Breast epithelium (tissue), 4 donors: ENCODE measurements around the gene PRR7. TPM values are rescaled to one million over a fixed set of nuclear protein-coding genes. Genes with fewer than 3 reads are reported as not detected.

Source experiments
- DNase-seq, 2 donors: peaks; one replicate each; pipeline ENCODE4 v3.0.0-alpha.2; 2019; ENCODE audit warnings: low spot score in 2 of 2
- H3K27ac ChIP-seq, 2 donors: fragments of 200-600 bp; sonication (generic) in 1 of 2; one replicate each; pipeline ENCODE4 v1.5.1; 2016 to 2019; ENCODE audit warnings: mild to moderate bottlenecking in 1 of 2
- H3K27me3 ChIP-seq, 2 donors: fragments of 200-600 bp; sonication (generic) in 1 of 2; one replicate each; pipeline versions ENCODE4 v1.5.1 to v1.6.0; 2017 to 2019; ENCODE audit warnings: control low read depth in 1 of 2, mild to moderate bottlenecking in 1 of 2
- H3K36me3 ChIP-seq: fragments of 200-600 bp; one replicate; pipeline ENCODE4 v1.5.1; 2019
- H3K4me1 ChIP-seq, 2 donors: fragments of 200-600 bp; sonication (generic); one replicate each; pipeline ENCODE4 v1.5.1; 2016 to 2019; ENCODE audit warnings: control low read depth in 1 of 2
- H3K4me3 ChIP-seq, 3 donors: fragments of 200-600 bp; sonication (generic); 1 replicate in 2 of 3; 2 replicates in 1 of 3; pipeline ENCODE4 v1.5.1; 2016 to 2019; ENCODE audit warnings: mild to moderate bottlenecking in 3 of 3, moderate library complexity in 2 of 3
- H3K9me3 ChIP-seq, 2 donors: fragments of 200-600 bp; sonication (generic) in 1 of 2; one replicate each; pipeline ENCODE4 v1.5.1; 2016 to 2019; ENCODE audit warnings: control low read depth in 1 of 2
- CTCF ChIP-seq, 3 donors: fragments of 450-650 bp; IDR thresholded peaks; one replicate each; pipeline ENCODE4 v1.5.1; 2016 to 2017; ENCODE audit warnings: antibody characterized with exemption in 3 of 3, mild to moderate bottlenecking in 3 of 3, moderate library complexity in 3 of 3
- POLR2A ChIP-seq: fragments of 450-650 bp; IDR thresholded peaks from one replicate; pipeline ENCODE4 v1.6.1; 2016; ENCODE audit warnings: antibody characterized with exemption, mild to moderate bottlenecking, moderate library complexity
- POLR2AphosphoS5 ChIP-seq, 3 donors: sonication (generic); formaldehyde crosslinking; IDR thresholded peaks; one replicate each; pipeline ENCODE4 v1.6.1; 2017; ENCODE audit warnings: antibody characterized with exemption in 3 of 3
- intact Hi-C: fragments of 100-400 bp; cut with DNase I; formaldehyde crosslinking; loops from one replicate; pipeline ENCODE4 v1.15.1; 2023; ENCODE audit warnings: low total_unique reads
- total RNA-seq, 3 donors: library from RNA; depleted of rRNA; stranded (reverse); fragments of >200 nt; gene quantifications; one replicate each; pipeline ENCODE4 v1.1.0, GENCODE V29; 2016

The PRR7 gene
- total RNA-seq, 3 donors from 2014 or later: 0.48 to 2.0 (median 1.3) TPM

- Histone ChIP-seq H3K27ac (no peak overlapping the region), H3K4me3 (no peak overlapping the region), H3K4me1 (peaks cover 0 to 13% of the 10 kb centered on the region in 2 donors), H3K36me3 (no peaks in the 10 kb centered on the region), H3K9me3 (no peaks in the 10 kb centered on the region), H3K27me3 (peaks cover 0 to 3% of the 10 kb centered on the region in 2 donors)
- TF ChIP-seq POLR2A (no peak), POLR2AphosphoS5 (IDR thresholded peaks at IDR 0.05) (no peak), CTCF (IDR thresholded peaks at IDR 0.05) (no peak)
- intact Hi-C loops: no loop called here
- DNase-seq: no peak
Observed at GRCh38 chr5:177443144-177443983, 3.2 kb upstream of the PRR7 start.

- no peak for TF ChIP-seq POLR2AphosphoS5 (IDR thresholded peaks at IDR 0.05)
- no peak for TF ChIP-seq POLR2A
- TF ChIP-seq CTCF (IDR thresholded peaks at IDR 0.05): no peak
- intact Hi-C loops: loop anchor here (5.0 kb wide), 1 partner anchor 37 kb away; the partner anchor contains the start of gene F12
Observed at GRCh38 chr5:177444106-177445051, 2.2 kb upstream of the PRR7 start.

GRCh38 chr5:177445052-177445916 lies 1.3 kb upstream of the PRR7 start:
- H3K4me1 ChIP-seq: peaks cover 0 to 13% of the 10 kb centered on the region in 2 donors
- H3K36me3 ChIP-seq: no peaks in the 10 kb centered on the region
- intact Hi-C loops: loop anchor here (5.0 kb wide), 1 partner anchor 38 kb away; the partner anchor contains the start of gene F12
- no peak for DNase-seq
- H3K9me3 ChIP-seq: no peaks in the 10 kb centered on the region
- no peak overlapping the region for H3K27ac ChIP-seq
- peaks cover 0 to 3% of the 10 kb centered on the region in 2 donors for H3K27me3 ChIP-seq
- H3K4me3 ChIP-seq: no peak overlapping the region
- TF ChIP-seq CTCF (IDR thresholded peaks at IDR 0.05): no peak
- no peak for TF ChIP-seq POLR2A
- no peak for TF ChIP-seq POLR2AphosphoS5 (IDR thresholded peaks at IDR 0.05)

More at GRCh38 chr5:177444106-177445051, 2.2 kb upstream of the PRR7 start:
- H3K27me3 ChIP-seq: peaks cover 0 to 3% of the 10 kb centered on the region in 2 donors
- no peak overlapping the region for H3K4me3 ChIP-seq
- DNase-seq: no peak
- H3K4me1 ChIP-seq: peaks cover 0 to 13% of the 10 kb centered on the region in 2 donors
- no peaks in the 10 kb centered on the region for H3K36me3 ChIP-seq
- no peaks in the 10 kb centered on the region for H3K9me3 ChIP-seq
- H3K27ac ChIP-seq: no peak overlapping the region

- Histone ChIP-seq H3K27ac (peak overlapping the region in 1 of 2 donors; percentile 32), H3K4me1 (peaks cover 0 to 13% of the 10 kb centered on the region in 2 donors), H3K36me3 (no peaks in the 10 kb centered on the region), H3K9me3 (no peaks in the 10 kb centered on the region), H3K27me3 (peaks cover 0 to 3% of the 10 kb centered on the region in 2 donors), H3K4me3 (peak overlapping the region in 2 of 3 donors; percentile 60 to 68)
- TF ChIP-seq POLR2A: no peak
- TF ChIP-seq CTCF (IDR thresholded peaks at IDR 0.05): no peak
- no peak for TF ChIP-seq POLR2AphosphoS5 (IDR thresholded peaks at IDR 0.05)
- DNase-seq: no peak
- intact Hi-C loops: loop anchor here (5.0 kb wide), 1 partner anchor 39 kb away; the partner anchor contains the start of gene F12
Observed at GRCh38 chr5:177445917-177446199, 756 bp upstream of the PRR7 start.
